Motor neuron (in vitro differentiated cells): ENCODE measurements around the gene PRICKLE3. TPM values are rescaled to one million over a fixed set of nuclear protein-coding genes. Genes with fewer than 3 reads are reported as not detected.

Experiments
- ATAC-seq, 8 experiments: fragments of 200-7000 bp; cut with Tn5 transposase; replicated peaks in 6 of 8; 2 replicates each; pipeline ENCODE4 v1.8.0; 2021; ENCODE audit warnings: mild to moderate bottlenecking in 8 of 8, moderate library complexity in 8 of 8
- H3K27ac ChIP-seq, 2 donors: fragments of 250-450 bp; sonication (Bioruptor Pico); 2 replicates each; pipeline ENCODE4 v1.9.0; 2021; ENCODE audit warnings: antibody characterized with exemption in 2 of 2, mild to moderate bottlenecking in 2 of 2, moderate library complexity in 1 of 2
- H3K4me1 ChIP-seq, 2 donors: fragments of 250-450 bp; sonication (Bioruptor Pico); replicated peaks in 1 of 2; 2 replicates each; pipeline ENCODE4 v1.6.1; 2021; ENCODE audit warnings: antibody characterized with exemption in 2 of 2, mild to moderate bottlenecking in 2 of 2, moderate library complexity in 1 of 2
- H3K4me3 ChIP-seq, 5 donors: fragments of 250-450 bp; sonication (Bioruptor Pico); 2 replicates each; pipeline ENCODE4 v1.9.0; 2021; ENCODE audit warnings: antibody characterized with exemption in 5 of 5, mild to moderate bottlenecking in 5 of 5, moderate library complexity in 4 of 5
- WGBS, 10 experiments: fragments of 450-650 bp; shearing (Covaris generic); methylation state at CpG; one replicate each; pipeline ENCODE4 v1.0.0; 2022; 5-methylcytosine and 5-hydroxymethylcytosine counted together
- in situ Hi-C, 9 experiments: fragments of 400-800 bp; cut with MboI; loops; one replicate each; pipeline ENCODE4 v1.15.0; 2021; ENCODE audit warnings: low sequenced_read_pairs in 9 of 9, low pct_unique_long_range_greater_than_20kb in 2 of 9; ENCODE audit not compliant: unreplicated experiment in 9 of 9
- total RNA-seq, 8 experiments: library from RNA; unstranded; fragments of 300-600 nt; gene quantifications; 2 replicates each; pipeline versions ENCODE4 v1.2.3 to v1.2.4, GENCODE V29; 2022

The PRICKLE3 gene
- total RNA-seq, 8 experiments from 2014 or later, result 0.33 to 11.8 (median 1.1) TPM

DNA sequence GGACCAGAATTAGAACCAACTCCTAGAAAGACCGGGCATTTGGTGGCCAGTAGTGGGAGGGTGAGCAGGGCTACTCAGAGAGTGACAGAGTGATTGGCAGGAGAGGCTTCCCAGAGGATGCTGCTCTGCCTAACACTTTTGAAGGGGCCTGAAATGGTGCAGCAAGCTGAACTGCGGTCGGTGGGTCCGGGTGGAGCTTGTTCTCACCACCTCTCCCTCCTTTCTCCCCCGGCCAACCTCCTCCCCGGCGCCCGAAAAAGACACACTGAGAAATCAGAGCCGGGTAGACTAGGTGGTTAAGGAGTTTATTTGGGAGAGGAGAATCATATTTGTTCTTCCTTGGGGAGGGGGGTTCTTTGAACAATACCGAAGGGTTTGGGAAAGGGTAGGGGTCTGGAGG, 1.4 kb upstream of the PRICKLE3 start:
- Histone ChIP-seq H3K27ac (no peak overlapping the region), H3K4me1 (peaks cover 26 to 27% of the 10 kb centered on the region in 2 donors), H3K4me3 (no peak overlapping the region)
- WGBS, 10 experiments, result 60 to 90% methylated on average over 4 of the region's 10 CpGs; no CpG with 5 or more reads in 8 of the 10 experiments
- ATAC-seq, result no peak
- in situ Hi-C loops, result no loop called here

DNA sequence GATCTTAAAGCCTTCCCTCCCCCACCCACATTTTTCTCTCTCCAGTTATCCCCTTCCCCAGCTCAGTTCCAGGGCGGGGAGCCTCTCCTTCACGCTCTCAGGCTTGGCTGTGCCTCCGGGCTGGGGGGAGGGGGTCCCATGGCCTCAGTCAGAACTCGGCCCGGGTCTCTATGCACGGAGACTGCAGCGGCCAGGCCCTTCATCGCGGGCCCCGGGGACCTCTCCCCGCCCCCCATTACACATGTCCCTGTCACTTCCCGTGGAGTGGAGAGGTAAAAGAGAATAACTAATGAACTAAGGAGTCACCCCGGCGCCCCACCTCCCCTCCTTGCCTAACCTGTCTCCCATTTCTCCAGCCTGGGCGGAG, 838 bp upstream of the PRICKLE3 start:
- H3K27ac ChIP-seq, result peak overlapping the region in 1 of 2 donors; percentile 78
- no peak for ATAC-seq
- WGBS, 10 experiments, result no CpG with 5 or more reads among the region's 15 CpGs
- H3K4me1 ChIP-seq, result peaks cover 26 to 27% of the 10 kb centered on the region in 2 donors
- in situ Hi-C loops, result no loop called here
- no peak overlapping the region for H3K4me3 ChIP-seq

DNA sequence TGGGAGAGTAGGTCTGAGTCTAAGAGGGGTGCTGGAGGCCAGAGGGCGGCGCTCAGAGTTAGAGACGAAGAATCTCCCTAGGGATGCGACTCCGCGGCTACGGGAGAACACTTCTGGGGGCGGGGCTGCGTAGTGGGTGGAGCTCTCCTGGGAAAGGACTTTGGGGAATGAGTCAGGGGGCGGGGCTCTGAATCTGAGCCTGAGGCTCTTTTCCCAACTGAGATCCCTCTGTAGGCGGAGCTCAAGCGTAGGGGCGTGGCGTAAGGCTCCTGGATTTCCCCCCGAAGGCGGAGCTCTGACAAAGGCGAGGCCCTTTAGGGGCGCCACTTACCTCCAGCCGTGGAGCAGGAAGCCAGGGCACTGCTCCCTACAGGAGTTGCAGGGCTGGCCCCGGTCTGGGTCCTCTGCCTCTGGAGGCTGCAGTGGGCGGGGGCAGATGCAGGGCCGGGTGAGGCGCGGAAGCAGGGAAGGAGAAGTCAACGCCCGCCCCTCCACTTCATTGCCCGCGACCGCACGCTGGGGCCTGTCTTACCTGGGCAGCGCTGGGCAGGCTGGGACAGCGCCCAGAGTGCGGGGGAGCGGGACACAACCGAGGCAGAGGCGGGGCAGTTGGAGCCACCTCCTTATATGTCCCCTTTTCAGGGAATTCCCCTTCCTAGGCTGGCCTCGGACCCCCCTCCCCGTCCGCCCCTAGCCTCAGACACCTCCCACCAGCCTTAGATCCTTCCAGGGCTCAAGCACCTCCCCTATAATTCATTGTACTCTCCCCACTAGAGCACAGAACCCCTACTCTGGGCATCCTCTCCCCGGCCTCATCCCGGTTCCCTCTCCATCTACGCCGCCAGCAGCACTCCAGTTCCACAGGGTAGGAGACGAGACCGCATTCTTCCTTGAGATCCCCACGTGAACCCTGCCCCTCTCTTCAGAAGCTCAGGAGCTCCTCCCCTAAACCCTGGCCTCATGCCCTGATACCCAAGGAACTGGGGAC, 1.6 kb downstream of the PRICKLE3 start:
- peak; percentile 69 to 88 (median 82) for ATAC-seq
- in situ Hi-C loops, result no loop called here
- 50% methylated on average over 2 of the region's 46 CpGs; no CpG with 5 or more reads in 9 of the 10 experiments for WGBS, 10 experiments
- H3K4me1 ChIP-seq, result peaks cover 21 to 26% of the 10 kb centered on the region in 2 donors
- H3K4me3 ChIP-seq, result peak overlapping the region; percentile 12 to 29 (median 21)
- peak overlapping the region in 1 of 2 donors; percentile 60 for H3K27ac ChIP-seq

- peaks cover 21 to 26% of the 10 kb centered on the region in 2 donors for H3K4me1 ChIP-seq
- no peak for ATAC-seq
- H3K4me3 ChIP-seq, result no peak overlapping the region
- 82 to 100% methylated on average over 1 to 8 of the region's 18 CpGs; no CpG with 5 or more reads in 8 of the 10 experiments for WGBS, 10 experiments
- in situ Hi-C loops, result no loop called here
- H3K27ac ChIP-seq, result peak overlapping the region in 1 of 2 donors; percentile 60
Measured at GRCh38 chrX:49183701-49184281, 2.4 kb downstream of the PRICKLE3 start.

DNA sequence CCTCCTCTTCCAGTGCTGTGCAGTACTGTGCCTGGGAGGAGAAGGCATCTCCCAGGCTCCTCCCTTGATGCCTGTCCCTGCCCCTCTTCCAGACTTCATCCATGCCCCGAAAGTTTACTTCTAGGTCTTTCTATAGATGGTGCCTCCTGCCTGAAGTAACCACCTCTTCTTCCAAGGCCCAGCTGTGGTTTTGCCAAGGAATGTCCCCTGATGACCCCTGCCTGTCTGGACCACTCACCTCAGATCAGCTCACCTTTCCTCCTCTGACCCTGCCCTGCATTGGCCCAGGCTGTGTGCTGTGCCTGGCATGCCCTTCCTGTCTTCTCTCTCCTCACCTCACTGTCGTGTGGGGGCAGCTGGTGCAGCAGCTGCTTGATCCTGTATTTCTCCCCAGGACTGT, 6.8 kb downstream of the PRICKLE3 start:
- H3K4me1 ChIP-seq, result no peaks in the 10 kb centered on the region
- H3K27ac ChIP-seq, result no peak overlapping the region
- ATAC-seq, result no peak
- 40% methylated on average over 1 of the region's 2 CpGs; no CpG with 5 or more reads in 9 of the 10 experiments for WGBS, 10 experiments
- in situ Hi-C loops, result no loop called here
- H3K4me3 ChIP-seq, result no peak overlapping the region

GRCh38 chrX:49178537-49178936, 7.6 kb downstream of the PRICKLE3 start:
- ATAC-seq, result no peak
- H3K4me1 ChIP-seq, result no peaks in the 10 kb centered on the region
- no CpG with 5 or more reads among the region's 3 CpGs for WGBS, 10 experiments
- no peak overlapping the region for H3K4me3 ChIP-seq
- in situ Hi-C loops, result no loop called here
- H3K27ac ChIP-seq, result no peak overlapping the region

- WGBS, 10 experiments, result 65 to 100% (median 100%) methylated on average over 2 to 9 of the region's 23 CpGs; no CpG with 5 or more reads in 7 of the 10 experiments
- peaks cover 0 to 1% of the 10 kb centered on the region in 2 donors for H3K4me1 ChIP-seq
- H3K4me3 ChIP-seq, result no peak overlapping the region
- in situ Hi-C loops, result no loop called here
- no peak for ATAC-seq
- H3K27ac ChIP-seq, result no peak overlapping the region
Measured at GRCh38 chrX:49177873-49178480, 8.2 kb downstream of the PRICKLE3 start.

DNA sequence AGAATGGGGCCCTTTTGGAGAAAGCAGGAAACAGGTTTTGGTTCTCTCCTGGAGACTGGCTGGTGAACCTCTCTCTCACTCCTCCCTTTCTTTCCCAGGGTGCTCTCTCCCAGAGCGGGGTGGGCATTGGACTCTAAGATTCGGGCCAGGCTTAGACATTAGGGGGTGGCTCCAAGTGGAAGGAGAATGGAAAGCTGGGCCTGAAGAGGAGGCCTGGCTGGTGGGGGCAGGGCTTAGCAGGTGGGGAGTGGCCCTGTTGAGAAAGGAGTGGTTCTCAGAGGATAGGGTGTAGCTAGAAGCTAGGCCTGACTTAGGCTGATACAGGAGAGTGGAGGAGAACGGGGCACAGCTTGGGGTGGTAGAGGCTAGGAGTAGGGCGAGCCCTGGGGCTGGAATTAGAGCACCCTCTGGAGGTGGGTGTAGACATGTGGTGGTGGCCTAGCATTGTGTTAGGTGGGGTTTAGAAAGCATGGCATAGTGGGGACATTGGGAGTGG, 8.8 kb downstream of the PRICKLE3 start:
- peak in 3 of 8 experiments; percentile 18 to 54 (median 53) for ATAC-seq
- in situ Hi-C loops, result no loop called here
- Histone ChIP-seq H3K4me1 (peaks cover 0 to 5% of the 10 kb centered on the region in 2 donors), H3K4me3 (no peak overlapping the region), H3K27ac (no peak overlapping the region)
- 57 to 100% methylated on average over 1 to 3 of the region's 4 CpGs; no CpG with 5 or more reads in 8 of the 10 experiments for WGBS, 10 experiments

DNA sequence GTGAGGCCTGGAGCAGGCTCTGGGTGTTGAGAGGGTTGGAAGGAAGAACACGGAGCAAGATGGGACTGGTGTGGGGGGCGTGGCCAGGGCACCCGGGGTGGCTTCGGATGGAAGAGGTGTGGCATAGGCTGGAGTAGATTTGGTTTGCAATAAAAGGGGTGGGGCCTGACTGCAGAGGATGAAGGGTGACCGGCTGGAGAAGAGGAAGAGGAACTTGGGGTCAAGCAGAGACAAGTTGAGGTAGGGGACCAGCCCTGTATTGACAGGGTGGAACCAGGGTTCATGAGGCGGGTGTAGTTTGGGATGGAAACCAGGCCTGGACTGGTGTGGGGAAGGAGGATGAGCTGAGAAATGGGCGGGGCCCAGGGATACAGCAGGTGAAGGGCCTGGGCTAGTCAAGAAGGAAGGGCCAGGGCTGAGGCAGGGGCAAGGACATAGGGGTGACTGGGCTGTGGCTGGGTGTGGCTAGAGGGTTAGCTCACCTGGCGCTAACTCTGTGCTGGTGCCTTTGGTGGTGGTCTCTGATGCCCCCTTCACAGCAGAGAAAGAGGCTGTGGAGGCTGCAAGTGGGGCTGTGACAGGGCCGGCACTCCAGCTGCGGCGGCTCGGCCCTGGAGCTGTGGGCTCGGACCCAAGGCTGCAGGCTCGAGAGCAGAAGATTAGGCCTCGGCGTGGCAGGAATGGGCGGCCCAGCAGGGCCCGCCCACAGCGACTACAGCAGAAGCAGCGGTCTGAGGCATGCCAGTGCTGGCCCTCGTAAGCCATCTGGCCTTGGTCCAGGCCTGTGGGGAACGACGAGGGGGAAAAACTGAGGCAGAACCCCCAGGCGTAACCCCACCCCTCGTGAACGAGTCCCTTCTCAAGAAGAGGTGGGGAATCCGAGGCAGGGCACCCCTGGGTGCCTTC, 9.5 kb downstream of the PRICKLE3 start:
- in situ Hi-C loops, result no loop called here
- 49 to 50% methylated on average over 2 to 4 of the region's 27 CpGs; no CpG with 5 or more reads in 8 of the 10 experiments for WGBS, 10 experiments
- peaks cover 0 to 5% of the 10 kb centered on the region in 2 donors for H3K4me1 ChIP-seq
- ATAC-seq, result no peak
- H3K27ac ChIP-seq, result no peak overlapping the region
- no peak overlapping the region for H3K4me3 ChIP-seq

GRCh38 chrX:49175435-49176274, 10.5 kb downstream of the PRICKLE3 start:
- ATAC-seq, result no peak

GRCh38 chrX:49174723-49175122, 11.4 kb downstream of the PRICKLE3 start:
- Histone ChIP-seq H3K4me1 (peaks cover 0 to 5% of the 10 kb centered on the region in 2 donors), H3K4me3 (no peak overlapping the region), H3K27ac (no peak overlapping the region)
- ATAC-seq, result no peak
- in situ Hi-C loops, result no loop called here
- WGBS, 10 experiments, result 60 to 100% (median 80%) methylated on average over 1 to 3 of the region's 3 CpGs; no CpG with 5 or more reads in 6 of the 10 experiments

More at GRCh38 chrX:49175435-49176274, 10.5 kb downstream of the PRICKLE3 start:
- H3K4me3 ChIP-seq, result no peak overlapping the region
- in situ Hi-C loops, result no loop called here
- H3K4me1 ChIP-seq, result peaks cover 0 to 5% of the 10 kb centered on the region in 2 donors
- 100% methylated on average over 1 to 4 of the region's 43 CpGs; no CpG with 5 or more reads in 8 of the 10 experiments for WGBS, 10 experiments
- H3K27ac ChIP-seq, result no peak overlapping the region
